Measurements from ENCODE around the gene ZC2HC1B. TPM values are rescaled to one million over a fixed set of nuclear protein-coding genes. Genes with fewer than 3 reads are reported as not detected.

The ZC2HC1B gene
- total RNA-seq, 1 experiment from 2014 or later = not detected

- Histone ChIP-seq H2AFZ (ENCODE audit: low read depth, low read length, poor library complexity, severe bottlenecking) (no peak overlapping the region), H3K36me3 (ENCODE audit: control insufficient read depth in 1 of 2, insufficient read depth in 2 of 2, low read length in 2 of 2) (no peaks in the 10 kb centered on the region), H3K9me2 (ENCODE audit: insufficient read depth) (no peaks in the 10 kb centered on the region), H3K4me1 (ENCODE audit: control insufficient read depth in 1 of 2, insufficient read depth in 2 of 2, low read length in 2 of 2) (no peaks in the 10 kb centered on the region), H3K4me3 (replicated peaks in 1 of 2; ENCODE audit: low read depth in 1 of 2, low read length in 2 of 2) (no peak overlapping the region), H4K20me1 (ENCODE audit: insufficient read depth) (no peaks in the 10 kb centered on the region), H3K9me3 (ENCODE audit: control insufficient read depth in 1 of 2, insufficient read depth in 1 of 2, low read depth in 1 of 2, low read length in 2 of 2) (no peaks in the 10 kb centered on the region), H3K4me2 (ENCODE audit: low read length) (no peak overlapping the region), H3K9ac (ENCODE audit: low read length) (no peak overlapping the region), H3K27me3 (ENCODE audit: insufficient read depth, low read length) (no peaks in the 10 kb centered on the region), H3K79me2 (ENCODE audit: insufficient read depth, low read length) (no peaks in the 10 kb centered on the region), H3K27ac (ENCODE audit: low read depth, low read length) (no peak overlapping the region)
- CTCF ChIA-PET = interaction anchor here (1.3 to 1.4 kb wide), 2 partner anchors 10 to 14 kb away, joined by 3 to 4 read pairs; no protein-coding TSS in a partner anchor
- intact Hi-C loops (cut with micrococcal nuclease) = no loop called here
- no peak for DNase-seq (ENCODE audit: low read depth, low spot score)
- no TSS peak for BruUV-seq (replicated peaks)
- RAD21 ChIA-PET (ENCODE audit: low non-redundant PET in 1 of 2, low total read pairs in 2 of 2, uncharacterized antibody in 2 of 2, unreplicated experiment in 2 of 2) = no interaction called here
- POLR2A ChIA-PET = no interaction called here
- no peak for ATAC-seq
- TF ChIP-seq SIN3A (IDR thresholded peaks at IDR 0.05; ENCODE audit: low read depth) = no peak
- TF ChIP-seq ELF1 (IDR thresholded peaks at IDR 0.05; ENCODE audit: borderline replicate concordance, low read depth) = no peak
- no peak for TF ChIP-seq POLR2A (IDR thresholded peaks at IDR 0.05; ENCODE audit: borderline replicate concordance, extremely low read depth, insufficient read depth, insufficient read length)
- TF ChIP-seq ATF3 (IDR thresholded peaks at IDR 0.05) = no peak
- TF ChIP-seq ZBTB33 (IDR thresholded peaks at IDR 0.05; ENCODE audit: extremely low read depth, insufficient replicate concordance, low read length) = no peak
- TF ChIP-seq TCF7L2 (IDR thresholded peaks at IDR 0.05; ENCODE audit: borderline replicate concordance, extremely low read depth, insufficient read depth, insufficient read length) = no peak
- no peak for TF ChIP-seq CBX3 (IDR thresholded peaks at IDR 0.05; ENCODE audit: low read depth)
- TF ChIP-seq SRF (IDR thresholded peaks at IDR 0.05; ENCODE audit: low read depth) = no peak
- TF ChIP-seq SP1 (IDR thresholded peaks at IDR 0.05; ENCODE audit: low read depth) = no peak
- TF ChIP-seq ZNF274 (IDR thresholded peaks at IDR 0.05; ENCODE audit: low read depth, low read length) = no peak
- no peak for TF ChIP-seq EGR1 (IDR thresholded peaks at IDR 0.05; ENCODE audit: low read depth)
- no peak for TF ChIP-seq ZFX (IDR thresholded peaks at IDR 0.05)
- TF ChIP-seq RAD21 (IDR thresholded peaks at IDR 0.05; ENCODE audit: low read depth) = no peak
- no peak for TF ChIP-seq EZH2 (IDR thresholded peaks at IDR 0.05)
- TF ChIP-seq, protein P1, sequence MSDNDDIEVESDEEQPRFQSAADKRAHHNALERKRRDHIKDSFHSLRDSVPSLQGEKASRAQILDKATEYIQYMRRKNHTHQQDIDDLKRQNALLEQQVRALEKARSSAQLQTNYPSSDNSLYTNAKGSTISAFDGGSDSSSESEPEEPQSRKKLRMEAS (IDR thresholded peaks at IDR 0.05) = no peak
- TF ChIP-seq POLR2AphosphoS5 (IDR thresholded peaks at IDR 0.05; ENCODE audit: low read depth, low read length) = no peak
Observed at GRCh38 chr6:143953922-143954321, 89.6 kb downstream of the ZC2HC1B start.
